ENCODE data around the gene CEND1. TPM values are rescaled to one million over a fixed set of nuclear protein-coding genes. Genes with fewer than 3 reads are reported as not detected.

CEND1 gene
- total RNA-seq, 4 donors from 2014 or later, result not detected

GRCh38 chr11:818396-819128 lies 28.7 kb upstream of the CEND1 start, which contains the start of gene PNPLA2:
Gene PNPLA2 (plus strand): TSS chr11:818914. CDS start chr11:819719, 805 bp downstream.
- TF ChIP-seq CTCF (IDR thresholded peaks at IDR 0.05), result no peak
- DNase-seq (ENCODE audit: low spot score) (no peak), ATAC-seq (ENCODE audit: low FRiP score) (peak; percentile 33)

DNA sequence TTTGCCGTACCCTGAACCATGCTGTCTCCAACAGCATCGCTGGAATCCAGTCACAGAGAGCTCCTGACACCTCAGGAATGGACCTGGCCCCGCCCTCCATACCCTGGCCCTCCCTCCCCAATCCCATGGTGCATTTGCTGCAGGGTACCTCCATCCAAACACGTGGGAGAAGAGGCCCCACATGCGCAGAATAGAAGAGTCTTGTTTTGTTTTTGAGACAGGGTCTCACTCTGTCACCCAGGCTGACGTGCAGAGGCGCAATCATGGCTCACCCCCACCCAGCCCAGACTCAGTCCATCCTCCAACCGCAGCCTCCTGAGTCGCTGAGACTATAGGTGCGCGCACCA lies 26.5 kb upstream of the CEND1 start:
- no peak for DNase-seq (ENCODE audit: low spot score)
- no peak for TF ChIP-seq CTCF (IDR thresholded peaks at IDR 0.05)
- no peak for ATAC-seq (ENCODE audit: low FRiP score)

- no peak for TF ChIP-seq CTCF (IDR thresholded peaks at IDR 0.05)
- ATAC-seq (ENCODE audit: low FRiP score), result no peak
- DNase-seq (ENCODE audit: low spot score), result no peak
Measured at GRCh38 chr11:815675-816432, 26.0 kb upstream of the CEND1 start.

DNA sequence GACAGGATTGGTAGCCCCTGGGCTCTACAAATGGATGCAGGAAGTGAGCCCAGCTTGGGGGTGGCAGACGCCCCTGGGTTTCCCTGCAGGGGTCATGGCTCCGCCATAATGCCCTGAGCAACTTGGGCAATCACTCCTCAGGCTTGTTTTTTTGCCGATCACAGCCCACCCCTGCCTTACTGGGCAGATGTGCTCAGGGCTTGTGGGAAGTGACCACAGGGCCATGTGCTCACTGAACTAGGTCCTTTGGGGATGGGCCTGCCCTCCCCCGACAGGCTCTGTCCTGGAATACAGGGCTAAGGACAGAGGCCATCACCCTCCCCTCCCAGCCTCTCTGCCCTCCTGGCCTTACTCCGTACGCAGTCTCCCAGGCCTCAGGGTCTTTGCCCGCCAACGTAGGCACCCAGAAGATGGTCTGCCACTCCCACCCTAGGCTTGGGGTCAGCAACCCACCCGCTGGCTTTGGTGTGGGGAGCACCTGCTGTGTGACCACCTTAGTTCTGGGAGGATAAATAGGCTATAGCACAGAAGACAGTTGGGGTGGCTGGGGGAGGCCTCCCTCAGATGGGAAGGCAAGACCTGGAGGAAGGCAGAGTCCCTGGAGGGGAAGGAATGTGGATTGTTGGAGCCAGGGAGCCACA lies 23.7 kb upstream of the CEND1 start:
- no peak for ATAC-seq (ENCODE audit: low FRiP score)
- no peak for TF ChIP-seq CTCF (IDR thresholded peaks at IDR 0.05)
- DNase-seq (ENCODE audit: low spot score), result no peak

GRCh38 chr11:813072-813455 lies 23.2 kb upstream of the CEND1 start:
- ATAC-seq (ENCODE audit: low FRiP score) (no peak), DNase-seq (ENCODE audit: low spot score) (no peak)
- TF ChIP-seq CTCF (IDR thresholded peaks at IDR 0.05), result no peak

DNA sequence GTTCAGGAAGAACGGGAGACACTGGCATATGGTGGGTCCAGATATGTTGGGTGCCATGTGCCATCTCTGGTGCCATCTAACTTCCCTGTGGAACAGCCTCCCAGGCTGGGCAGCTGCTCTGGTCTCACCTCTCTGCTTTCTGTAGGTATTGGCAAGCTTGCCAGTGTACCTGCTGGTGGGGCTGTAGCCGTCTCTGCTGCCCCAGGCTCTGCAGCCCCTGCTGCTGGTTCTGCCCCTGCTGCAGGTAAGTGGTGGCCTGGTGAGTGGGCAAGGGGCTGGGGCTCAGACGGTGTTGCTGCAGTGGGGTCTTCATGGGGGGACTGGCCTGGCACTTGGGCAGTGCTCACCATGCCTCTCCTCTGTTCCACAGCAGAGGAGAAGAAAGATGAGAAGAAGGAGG lies 22.5 kb upstream of the CEND1 start:
- TF ChIP-seq CTCF (IDR thresholded peaks at IDR 0.05), result no peak
- ATAC-seq (ENCODE audit: low FRiP score) (no peak), DNase-seq (ENCODE audit: low spot score) (no peak)

Measured in omental fat pad (tissue), 4 donors.